Upper lobe of left lung (tissue), 6 donors: ENCODE results near the gene ATP11A. TPM values are rescaled to one million over a fixed set of nuclear protein-coding genes. Genes with fewer than 3 reads are reported as not detected.

ENCODE experiments used
- ATAC-seq, 2 donors: fragments of 200-7000 bp; cut with Tn5 transposase; one replicate each; pipeline ENCODE4 v1.9.1; 2022; ENCODE audit warnings: mild to moderate bottlenecking in 2 of 2, moderate library complexity in 2 of 2; ENCODE audit not compliant: low FRiP score in 2 of 2
- DNase-seq, 2 donors: peaks; one replicate each; pipeline ENCODE4 v3.0.0-alpha.2; 2019 to 2020
- H3K27ac ChIP-seq, 4 donors: fragments of 200-600 bp; sonication (generic); one replicate each; pipeline ENCODE4 v1.5.1; 2016 to 2019
- H3K27me3 ChIP-seq, 4 donors: fragments of 200-600 bp; sonication (generic); one replicate each; pipeline ENCODE4 v1.5.1; 2017 to 2019
- H3K36me3 ChIP-seq, 4 donors: fragments of 200-600 bp; sonication (generic); one replicate each; pipeline ENCODE4 v1.5.1; 2016 to 2019
- H3K4me1 ChIP-seq, 4 donors: fragments of 200-600 bp; sonication (generic); one replicate each; pipeline ENCODE4 v1.5.1; 2018 to 2019
- H3K4me3 ChIP-seq, 4 donors: fragments of 200-600 bp; sonication (generic); one replicate each; pipeline ENCODE4 v1.5.1; 2017 to 2019; ENCODE audit warnings: mild to moderate bottlenecking in 2 of 4, moderate library complexity in 1 of 4
- H3K9me3 ChIP-seq, 4 donors: fragments of 200-600 bp; sonication (generic); one replicate each; pipeline ENCODE4 v1.5.1; 2018 to 2019
- EP300 ChIP-seq, 4 donors: sonication (generic); formaldehyde crosslinking; IDR thresholded peaks; one replicate each; pipeline ENCODE4 v1.5.1; 2017; ENCODE audit warnings: antibody characterized with exemption in 4 of 4, control low read depth in 2 of 4
- POLR2A ChIP-seq, 4 donors: fragments of 450-650 bp; IDR thresholded peaks; one replicate each; pipeline ENCODE4 v1.5.1; 2016 to 2017; ENCODE audit warnings: antibody characterized with exemption in 4 of 4, mild to moderate bottlenecking in 2 of 4
- POLR2AphosphoS5 ChIP-seq, 2 donors: sonication (generic); formaldehyde crosslinking; IDR thresholded peaks; one replicate each; pipeline ENCODE4 v1.5.1; 2017; ENCODE audit warnings: antibody characterized with exemption in 2 of 2
- WGBS, 2 donors: methylation state at CpG; one replicate each; pipeline ENCODE4 v1.1.5; 2017 to 2018; 5-methylcytosine and 5-hydroxymethylcytosine counted together
- total RNA-seq, 6 donors: library from RNA; depleted of rRNA in 4 of 6; stranded (reverse); fragments of >200 nt in 4 of 6; gene quantifications; one replicate each; pipeline versions ENCODE4 v1.1.0 to v1.2.1, GENCODE V29; 2016 to 2021
- TF ChIP-seq, protein P1 (sequence below), 6 experiments: fragments of 450-650 bp in 4 of 6; fragments of 200-600 bp in 2 of 6; sonication (generic) in 2 of 6; IDR thresholded peaks; one replicate each; pipeline ENCODE4 v1.5.1; 2016 to 2019; ENCODE audit warnings: antibody characterized with exemption in 6 of 6
- donor health status: DM: no; HTN: no; CAD: no; lungs with moderate emphysema.
- donor health status: DM: no; HTN: yes; CAD: no; lungs with severe emphysema.

ATP11A gene
- total RNA-seq, 6 donors from 2014 or later, result 159 to 285 (median 260) TPM

DNA sequence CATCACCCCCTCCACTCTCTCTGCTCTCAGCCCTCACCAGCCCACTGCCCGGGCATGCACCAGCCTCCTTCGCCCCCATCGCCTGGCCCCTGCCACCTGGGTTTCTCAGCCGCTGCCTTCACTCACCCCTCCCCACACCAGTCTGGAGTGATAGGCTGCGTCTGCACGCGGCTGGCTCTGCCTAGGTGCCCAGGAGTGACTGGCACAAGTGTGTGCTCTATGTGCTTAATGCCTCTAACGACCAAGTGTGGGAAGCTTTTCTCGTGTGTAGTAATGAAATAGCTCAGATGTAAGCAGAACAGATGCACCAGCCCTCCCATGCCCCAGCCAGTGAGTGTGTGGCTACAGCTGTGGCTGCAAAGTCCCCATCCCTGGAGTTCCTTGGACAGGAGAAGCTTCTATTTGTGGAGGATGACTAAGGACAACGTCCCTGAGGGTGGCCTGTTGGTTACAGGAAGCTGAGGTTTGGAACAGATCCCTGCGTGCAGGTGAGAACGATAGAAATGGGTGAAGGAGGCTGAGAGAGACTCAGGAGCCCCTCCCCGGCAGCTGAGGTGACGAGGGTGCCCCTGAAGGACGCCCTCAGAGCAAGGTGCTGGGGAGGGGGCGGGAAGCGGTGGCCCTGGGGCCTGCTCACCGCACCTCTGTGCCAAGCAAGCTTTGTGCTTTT, 35.6 kb downstream of the ATP11A start:
- ATAC-seq (peak in 1 of 2 donors; percentile 23), DNase-seq (peak; percentile 60 to 62)
- TF ChIP-seq EP300 (IDR thresholded peaks at IDR 0.05) (no peak), POLR2AphosphoS5 (IDR thresholded peaks at IDR 0.05) (no peak), POLR2A (IDR thresholded peaks at IDR 0.05) (no peak)
- TF ChIP-seq, protein P1, sequence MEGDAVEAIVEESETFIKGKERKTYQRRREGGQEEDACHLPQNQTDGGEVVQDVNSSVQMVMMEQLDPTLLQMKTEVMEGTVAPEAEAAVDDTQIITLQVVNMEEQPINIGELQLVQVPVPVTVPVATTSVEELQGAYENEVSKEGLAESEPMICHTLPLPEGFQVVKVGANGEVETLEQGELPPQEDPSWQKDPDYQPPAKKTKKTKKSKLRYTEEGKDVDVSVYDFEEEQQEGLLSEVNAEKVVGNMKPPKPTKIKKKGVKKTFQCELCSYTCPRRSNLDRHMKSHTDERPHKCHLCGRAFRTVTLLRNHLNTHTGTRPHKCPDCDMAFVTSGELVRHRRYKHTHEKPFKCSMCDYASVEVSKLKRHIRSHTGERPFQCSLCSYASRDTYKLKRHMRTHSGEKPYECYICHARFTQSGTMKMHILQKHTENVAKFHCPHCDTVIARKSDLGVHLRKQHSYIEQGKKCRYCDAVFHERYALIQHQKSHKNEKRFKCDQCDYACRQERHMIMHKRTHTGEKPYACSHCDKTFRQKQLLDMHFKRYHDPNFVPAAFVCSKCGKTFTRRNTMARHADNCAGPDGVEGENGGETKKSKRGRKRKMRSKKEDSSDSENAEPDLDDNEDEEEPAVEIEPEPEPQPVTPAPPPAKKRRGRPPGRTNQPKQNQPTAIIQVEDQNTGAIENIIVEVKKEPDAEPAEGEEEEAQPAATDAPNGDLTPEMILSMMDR (IDR thresholded peaks at IDR 0.05), result peak in 1 of 6 experiments; percentile 19
- H3K9me3 ChIP-seq, result no peaks in the 10 kb centered on the region
- 36 to 85% methylated on average over 7 to 18 of the region's 18 CpGs for WGBS, 2 donors
- peak overlapping the region; percentile 35 to 68 (median 50) for H3K27ac ChIP-seq
- H3K36me3 ChIP-seq, result peaks cover 0 to 3% (median 0%) of the 10 kb centered on the region in 4 donors
- no peak overlapping the region for H3K4me3 ChIP-seq
- H3K4me1 ChIP-seq, result peaks cover 46 to 68% (median 57%) of the 10 kb centered on the region in 4 donors
- no peaks in the 10 kb centered on the region for H3K27me3 ChIP-seq

DNA sequence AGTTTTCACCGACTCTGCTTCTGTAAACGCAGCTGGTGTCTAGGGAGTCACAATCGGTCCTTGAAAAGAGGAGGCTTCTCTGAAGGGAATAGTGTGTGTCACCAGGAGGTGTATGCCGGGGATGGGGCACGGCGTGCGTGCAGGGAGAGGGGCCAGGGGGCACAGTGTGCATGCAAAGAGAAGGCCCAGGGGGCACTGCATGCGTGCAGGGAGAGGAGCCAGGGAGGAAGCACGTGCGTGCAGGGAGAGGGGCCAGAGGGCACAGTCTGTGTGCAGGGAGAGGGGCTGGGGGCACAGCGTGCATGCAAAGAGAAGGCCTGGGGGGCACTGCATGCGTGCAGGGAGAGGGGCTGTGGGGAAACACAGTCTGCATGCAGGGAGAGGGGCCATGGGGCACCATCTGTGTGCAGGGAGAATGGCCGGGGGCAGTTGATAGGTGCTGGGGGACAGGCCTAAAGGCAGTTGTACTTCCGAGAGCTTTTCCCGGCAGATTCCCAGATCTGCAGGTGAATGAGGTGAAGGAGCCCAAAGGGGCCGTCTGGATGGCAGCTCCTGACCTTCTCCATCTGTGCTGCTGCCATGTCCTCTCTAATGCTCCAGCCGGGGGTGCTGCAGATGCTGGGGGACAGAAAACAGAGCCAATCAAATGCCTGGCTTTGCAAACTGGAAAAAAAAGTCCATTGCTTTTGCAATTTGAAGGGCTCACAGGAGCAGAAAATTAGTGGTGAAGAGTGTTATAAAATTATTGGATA, 36.4 kb downstream of the ATP11A start:
- no peak for ATAC-seq
- Histone ChIP-seq H3K36me3 (peaks cover 0 to 3% (median 0%) of the 10 kb centered on the region in 4 donors), H3K4me3 (no peak overlapping the region), H3K4me1 (peaks cover 43 to 69% (median 57%) of the 10 kb centered on the region in 4 donors), H3K27ac (peak overlapping the region in 2 of 4 donors; percentile 35 to 68), H3K27me3 (no peaks in the 10 kb centered on the region), H3K9me3 (no peaks in the 10 kb centered on the region)
- WGBS, 2 donors, result 58 to 68% methylated on average over 17 of the region's 17 CpGs
- TF ChIP-seq EP300 (IDR thresholded peaks at IDR 0.05) (no peak), POLR2A (IDR thresholded peaks at IDR 0.05) (no peak)
- TF ChIP-seq, protein P1 (IDR thresholded peaks at IDR 0.05), result no peak
- peak in 1 of 2 donors; percentile 61 for DNase-seq

DNA sequence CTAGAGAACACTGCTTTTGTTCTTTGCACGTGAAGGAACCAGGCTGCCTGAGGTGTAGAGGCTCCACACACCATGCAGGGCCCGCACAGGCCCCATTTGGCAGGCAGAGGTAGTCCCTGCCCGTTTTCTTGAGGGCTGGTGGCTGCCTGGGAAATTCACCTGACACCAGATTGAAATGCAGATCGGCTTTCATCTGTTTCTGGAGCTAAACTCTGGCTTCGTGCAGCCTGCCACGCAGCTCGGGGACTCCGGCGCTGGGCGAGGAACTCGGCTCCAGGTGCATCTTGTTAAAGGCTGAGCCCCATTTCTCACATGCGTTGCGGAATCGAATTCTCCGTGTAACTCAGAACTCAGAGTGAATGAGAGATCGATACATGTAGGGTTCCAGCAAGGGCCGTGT, 37.7 kb downstream of the ATP11A start:
- DNase-seq (peak in 1 of 2 donors; percentile 48), ATAC-seq (no peak)
- peaks cover 0 to 3% (median 0%) of the 10 kb centered on the region in 4 donors for H3K36me3 ChIP-seq
- TF ChIP-seq EP300 (IDR thresholded peaks at IDR 0.05) (no peak), POLR2A (IDR thresholded peaks at IDR 0.05) (no peak), POLR2AphosphoS5 (IDR thresholded peaks at IDR 0.05) (no peak)
- TF ChIP-seq, protein P1 (IDR thresholded peaks at IDR 0.05), result no peak
- no peaks in the 10 kb centered on the region for H3K9me3 ChIP-seq
- H3K4me1 ChIP-seq, result peaks cover 31 to 56% (median 43%) of the 10 kb centered on the region in 4 donors
- no peak overlapping the region for H3K4me3 ChIP-seq
- WGBS, 2 donors, result 76 to 89% methylated on average over 17 of the region's 17 CpGs
- no peaks in the 10 kb centered on the region for H3K27me3 ChIP-seq
- peak overlapping the region in 3 of 4 donors; percentile 19 to 35 (median 32) for H3K27ac ChIP-seq

DNA sequence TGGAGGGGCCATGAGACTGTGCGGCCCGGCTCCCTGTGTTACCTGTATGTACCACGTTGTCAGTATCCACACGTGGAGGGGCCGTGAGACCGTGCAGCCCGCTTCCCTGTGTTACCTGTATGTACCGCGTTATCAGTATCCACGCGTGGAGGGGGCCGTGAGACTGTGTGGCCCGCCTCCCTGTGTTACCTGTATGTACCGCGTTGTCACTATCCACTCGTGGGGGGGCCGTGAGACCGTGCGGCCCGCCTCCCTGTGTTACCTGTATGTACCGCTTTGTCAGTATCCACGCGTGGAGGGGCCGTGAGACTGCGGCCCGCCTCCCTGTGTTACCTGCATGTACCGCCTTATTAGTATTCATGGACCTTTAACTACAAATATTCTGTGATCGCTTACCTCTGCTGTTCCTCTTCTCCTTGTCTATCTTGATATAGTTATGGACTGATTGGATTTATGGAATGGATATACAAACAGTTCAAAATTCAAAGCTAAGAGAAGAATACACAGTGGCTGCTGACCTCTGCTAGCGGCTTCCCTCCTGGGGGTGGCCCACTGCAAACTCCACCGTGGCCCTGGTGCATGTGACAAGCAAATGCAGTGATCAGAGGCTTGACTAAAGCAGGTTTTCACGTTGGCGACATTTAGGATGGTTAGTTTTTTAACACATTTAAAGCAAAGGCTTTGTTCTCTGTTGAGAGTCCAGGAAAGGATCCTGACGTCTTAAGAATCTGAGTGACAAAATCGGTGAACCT, 38.7 kb downstream of the ATP11A start:
- Histone ChIP-seq H3K27ac (peak overlapping the region in 1 of 4 donors; percentile 19), H3K9me3 (no peaks in the 10 kb centered on the region), H3K4me3 (no peak overlapping the region), H3K27me3 (no peaks in the 10 kb centered on the region), H3K36me3 (peaks cover 0 to 3% (median 0%) of the 10 kb centered on the region in 4 donors), H3K4me1 (peaks cover 31 to 53% (median 41%) of the 10 kb centered on the region in 4 donors)
- DNase-seq, result peak in 1 of 2 donors; percentile 54
- TF ChIP-seq EP300 (IDR thresholded peaks at IDR 0.05) (no peak), POLR2A (IDR thresholded peaks at IDR 0.05) (no peak), POLR2AphosphoS5 (IDR thresholded peaks at IDR 0.05) (no peak)
- TF ChIP-seq, protein P1 (IDR thresholded peaks at IDR 0.05), result no peak
- no peak for ATAC-seq
- WGBS, 2 donors, result 87 to 89% methylated on average over 34 of the region's 34 CpGs
